Measurements from ENCODE around the gene CCDC74B.
"Not testable (repeated sequence)": the region's sequence is repeated elsewhere in the genome, so short reads cannot be mapped to it uniquely, and the experiment has no call there.

CCDC74B gene

DNA sequence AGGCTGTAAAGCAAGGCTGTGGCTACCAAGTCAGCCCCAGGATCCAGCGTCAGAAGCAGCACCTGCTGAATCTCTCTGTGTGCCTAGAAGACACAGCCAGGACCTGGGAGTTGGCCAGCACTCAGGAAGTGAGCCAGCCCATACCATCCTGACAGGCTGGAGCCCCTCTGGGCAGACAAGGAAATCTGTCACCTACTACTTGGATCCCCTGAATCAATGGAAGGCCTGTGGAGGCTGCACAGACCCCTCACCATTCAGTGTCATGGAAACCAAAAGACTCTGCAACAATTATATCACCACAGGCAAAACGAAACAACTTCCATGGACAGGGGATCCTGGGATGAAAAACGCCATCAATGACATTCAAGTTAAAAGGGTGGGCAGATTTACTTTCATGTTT lies 21.7 kb upstream of the CCDC74B start:
- DNase-seq (ENCODE audit: low read depth, low spot score): not testable (repeated sequence)

- DNase-seq (ENCODE audit: low read depth, low spot score): no peak
Measured at GRCh38 chr2:130165293-130166016, 20.5 kb upstream of the CCDC74B start.

- no peak for DNase-seq (ENCODE audit: low read depth, low spot score)
Measured at GRCh38 chr2:130162968-130163367, 18.1 kb upstream of the CCDC74B start.

- not testable (repeated sequence) for DNase-seq (ENCODE audit: low read depth, low spot score)
Measured at GRCh38 chr2:130162486-130162885, 17.6 kb upstream of the CCDC74B start.

DNA sequence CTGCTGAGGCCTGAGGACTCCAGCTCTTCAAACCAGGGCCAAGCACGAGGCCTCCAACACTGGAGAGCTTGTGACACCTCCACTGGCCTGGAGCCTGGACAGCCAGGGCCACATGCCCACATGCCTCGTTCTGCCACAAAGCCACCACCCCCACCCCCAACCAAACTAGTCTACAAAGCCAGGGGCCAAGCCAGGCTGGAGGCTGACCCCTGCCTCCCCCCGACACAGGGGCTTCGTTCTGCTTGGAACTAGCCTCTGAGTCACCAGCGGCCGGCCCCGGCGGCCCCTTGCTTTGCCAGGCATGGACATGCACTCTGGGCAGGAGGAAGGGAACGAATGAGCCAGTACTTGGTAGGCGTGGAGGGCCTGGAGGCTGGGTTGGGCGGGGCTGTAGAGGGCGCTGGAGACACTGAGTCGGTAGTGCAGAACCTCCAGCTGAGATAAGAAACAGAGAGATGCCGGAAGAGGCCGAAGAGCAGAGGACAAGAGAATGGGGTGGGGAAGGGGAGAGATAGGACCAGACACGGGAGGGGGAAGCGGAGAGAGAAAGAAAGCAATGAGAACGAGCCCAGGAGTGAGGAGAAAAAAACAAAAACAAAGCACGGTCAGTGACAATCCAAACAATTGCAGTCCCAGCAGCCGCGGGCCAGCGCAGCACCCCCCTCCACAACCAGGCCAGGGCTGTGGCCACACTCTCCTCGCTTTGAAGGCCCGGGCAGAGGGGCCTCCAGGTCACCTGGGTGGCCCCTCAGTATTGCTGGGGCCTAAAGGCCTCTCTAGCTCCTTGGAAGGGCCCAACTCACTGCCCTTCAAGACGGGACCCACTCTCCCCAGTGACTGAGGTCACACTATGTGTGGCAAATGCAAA lies 16.2 kb upstream of the CCDC74B start:
- DNase-seq (ENCODE audit: low read depth, low spot score): not testable (repeated sequence)

DNA sequence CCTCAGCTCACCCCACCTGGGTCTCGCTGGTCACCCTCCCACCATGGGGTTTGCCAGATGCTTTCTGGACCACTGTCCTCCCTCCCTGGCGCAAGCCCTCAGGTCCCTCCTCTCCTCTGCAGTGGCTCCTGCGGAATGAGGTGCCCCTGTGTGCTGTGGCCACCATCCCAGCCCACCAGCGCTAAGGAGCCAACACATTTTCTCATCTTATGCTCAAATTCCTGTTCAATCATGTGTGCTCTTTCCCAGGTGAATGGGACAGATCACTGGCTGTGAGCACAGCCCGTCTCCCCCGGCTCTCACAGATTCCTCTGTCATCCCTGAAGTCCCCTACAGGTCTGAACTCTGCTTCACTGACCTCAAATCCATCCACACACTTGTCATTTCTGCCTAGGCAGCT lies 15.2 kb upstream of the CCDC74B start:
- DNase-seq (ENCODE audit: low read depth, low spot score): no peak

DNA sequence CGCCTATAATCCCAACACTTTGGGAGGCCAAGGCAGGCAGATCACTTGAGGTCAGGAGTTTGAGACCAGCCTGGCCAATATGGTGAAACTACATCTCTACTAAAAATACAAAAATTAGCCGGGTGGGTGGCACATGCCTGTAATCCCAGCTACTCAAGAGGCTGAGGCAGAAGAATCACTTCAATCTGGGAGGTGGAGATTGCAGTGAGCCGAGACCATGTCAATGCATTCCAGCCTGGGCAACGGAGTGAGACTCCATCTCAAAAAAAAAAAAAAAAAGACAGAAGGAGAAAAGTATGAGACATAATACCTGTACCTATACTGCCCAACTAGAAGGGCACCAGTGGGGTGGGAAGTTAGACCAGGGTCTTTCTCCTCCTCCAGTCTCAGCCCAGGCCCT lies 14.5 kb upstream of the CCDC74B start:
- not testable (repeated sequence) for DNase-seq (ENCODE audit: low read depth, low spot score)

DNA sequence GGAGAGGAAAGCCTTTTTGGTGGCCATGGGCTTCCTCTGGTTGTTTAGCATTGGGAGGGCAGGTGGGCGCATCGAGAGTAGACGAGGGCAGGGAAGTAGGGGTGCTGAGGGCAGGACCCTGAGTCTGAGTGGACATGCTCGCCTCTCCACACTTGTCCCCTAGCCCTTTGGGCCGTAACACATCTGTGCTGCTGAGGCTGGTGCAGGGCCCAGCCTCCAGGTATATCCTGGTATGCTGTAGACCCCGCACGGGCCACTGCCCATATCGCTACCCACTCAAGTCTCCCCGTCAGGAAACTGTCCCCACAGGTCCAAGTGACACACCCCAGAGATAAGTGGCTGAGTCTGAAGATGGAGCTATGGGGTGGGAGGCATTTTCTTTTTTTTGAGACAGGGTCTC lies 13.7 kb upstream of the CCDC74B start:
- DNase-seq (ENCODE audit: low read depth, low spot score): no peak

DNA sequence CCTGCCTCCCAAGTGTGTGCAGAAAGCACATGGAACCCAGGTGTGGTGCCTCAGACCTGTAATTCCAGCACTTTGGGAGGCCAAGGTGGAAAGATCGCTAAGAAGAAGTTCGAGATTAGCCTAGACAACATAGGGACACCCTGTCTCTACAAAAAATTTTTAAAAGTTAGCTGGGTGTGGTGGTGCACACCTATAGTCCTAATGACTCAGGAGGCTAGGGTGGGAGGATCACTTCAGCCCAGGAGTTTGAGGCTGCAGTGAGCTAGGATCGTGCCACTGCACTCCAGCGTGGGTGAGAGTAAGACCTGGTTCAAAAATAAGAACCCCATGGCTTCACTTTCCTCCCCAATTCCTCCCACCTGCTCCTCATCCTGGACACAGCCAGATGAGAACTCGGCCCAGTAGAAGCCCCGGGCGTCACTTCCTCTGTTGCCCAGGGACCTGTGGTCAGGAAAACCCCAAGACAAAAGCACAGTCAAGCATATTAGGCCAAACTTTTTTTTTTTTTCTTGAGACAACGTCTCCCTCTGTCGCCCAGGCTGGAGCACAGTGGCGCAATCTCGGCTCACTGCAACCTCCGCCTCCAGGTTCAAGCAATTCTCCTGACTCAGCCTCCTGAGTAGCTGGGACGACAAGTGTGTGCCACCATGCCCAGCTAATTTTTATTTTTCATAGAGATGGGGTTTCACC lies 13.1 kb upstream of the CCDC74B start:
- DNase-seq (ENCODE audit: low read depth, low spot score): not testable (repeated sequence)

DNA sequence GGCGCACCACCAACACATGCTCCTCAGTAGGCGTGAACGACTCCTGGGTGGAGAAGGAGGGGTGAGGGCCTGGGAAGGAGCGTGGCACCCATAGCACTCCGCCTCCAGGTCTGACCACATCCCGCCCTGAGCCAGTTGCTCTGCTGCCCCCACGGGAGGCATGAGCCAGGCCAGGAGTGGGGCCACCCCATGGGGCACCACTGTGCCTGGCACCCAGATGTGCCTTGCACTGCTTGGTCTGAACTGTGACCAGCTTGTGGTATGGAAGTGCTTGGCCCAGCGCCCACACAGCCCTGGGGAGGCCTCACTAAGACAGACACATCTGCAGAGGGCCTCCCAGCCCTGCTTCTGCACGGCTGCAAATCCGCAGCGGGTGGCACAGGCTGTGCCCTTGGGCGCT lies 12.4 kb upstream of the CCDC74B start:
- DNase-seq (ENCODE audit: low read depth, low spot score): not testable (repeated sequence)

DNA sequence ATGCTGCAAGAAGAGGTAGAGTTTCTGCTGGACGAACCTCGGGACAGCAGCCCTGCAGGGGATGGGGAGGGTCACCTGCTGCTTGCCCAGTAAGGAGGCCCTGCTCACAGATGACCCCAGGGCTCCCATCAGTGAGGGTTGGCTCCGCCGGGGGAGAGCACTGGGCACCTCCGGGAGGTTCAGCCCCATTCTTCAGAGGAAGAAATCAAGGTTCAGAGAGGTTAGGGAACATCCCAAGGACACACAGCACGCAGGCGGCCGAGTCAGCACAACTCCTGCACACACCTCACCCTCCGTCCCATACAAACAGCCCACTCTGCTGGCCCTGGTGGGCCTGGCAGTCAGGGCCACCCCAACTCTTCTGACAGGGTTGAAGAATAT lies 11.7 kb upstream of the CCDC74B start:
- no peak for DNase-seq (ENCODE audit: low read depth, low spot score)

- peak; percentile 85 for DNase-seq (ENCODE audit: low read depth, low spot score)
Measured at GRCh38 chr2:130155956-130156623, 11.2 kb upstream of the CCDC74B start.

DNA sequence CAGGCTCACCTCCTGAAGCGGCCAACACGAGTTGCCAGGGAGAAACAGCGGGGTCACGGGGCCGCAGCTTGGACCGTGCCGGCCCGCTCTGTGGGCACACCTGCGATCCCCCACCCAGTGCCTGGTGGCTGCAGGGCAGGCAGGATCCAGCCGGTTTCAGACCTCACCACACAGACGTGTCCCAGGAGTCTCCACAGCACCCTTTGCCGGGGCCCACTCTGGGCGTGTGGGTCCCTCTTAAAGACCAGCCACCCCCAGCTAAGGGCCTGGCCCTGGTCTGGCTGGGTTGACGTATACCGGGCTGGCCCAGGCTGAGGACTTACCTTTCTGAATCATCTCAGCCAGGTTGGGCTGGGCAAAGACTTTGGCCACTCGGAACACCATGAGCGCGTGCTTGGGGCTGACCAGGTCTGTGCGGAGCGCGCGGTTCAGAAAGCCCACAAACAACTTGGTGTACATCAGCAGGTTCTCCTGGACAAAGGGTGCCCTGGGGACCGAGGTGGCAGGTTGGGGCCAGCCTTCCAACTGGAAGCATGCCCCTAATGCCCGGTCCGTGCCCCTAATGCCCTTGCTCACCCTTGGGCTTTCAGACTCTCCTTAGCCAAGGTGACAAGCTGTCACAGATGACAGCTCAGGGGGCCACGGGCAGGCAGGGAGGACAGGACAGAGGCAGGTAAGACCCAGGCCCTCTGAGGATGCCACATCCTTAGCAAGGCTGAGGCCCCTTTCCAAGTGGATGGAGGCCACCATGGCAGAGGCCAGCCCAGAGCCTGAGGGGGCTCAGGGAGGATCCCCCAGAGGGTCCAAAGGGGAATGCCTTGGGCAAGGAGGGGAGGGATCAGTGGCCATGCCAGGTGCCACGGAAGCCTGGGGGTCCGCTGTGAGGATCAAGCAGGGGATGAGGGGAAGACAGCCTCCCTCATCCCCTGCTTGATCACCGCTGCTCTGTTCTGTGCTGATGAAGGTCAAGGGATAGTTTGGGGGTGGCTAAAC lies 10.2 kb upstream of the CCDC74B start:
- DNase-seq (ENCODE audit: low read depth, low spot score): no peak

DNA sequence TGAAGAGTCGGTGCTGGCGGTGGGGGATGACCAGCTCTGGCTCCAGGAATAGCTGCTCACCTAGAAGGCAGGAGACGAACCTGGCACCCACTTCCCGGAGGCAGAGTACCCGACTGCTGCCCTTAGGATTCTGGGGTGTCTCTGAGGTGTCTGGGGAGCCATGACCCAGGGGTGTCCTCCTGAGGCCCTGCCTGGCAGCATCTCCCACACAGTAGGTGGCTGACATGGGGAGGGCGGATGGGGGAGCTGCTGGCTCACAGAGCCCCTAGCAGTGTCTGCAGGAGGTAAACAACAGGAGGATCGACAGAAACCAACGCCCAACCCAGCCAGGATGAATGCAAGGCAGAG lies 9.5 kb upstream of the CCDC74B start:
- DNase-seq (ENCODE audit: low read depth, low spot score): not testable (repeated sequence)

GRCh38 chr2:130153721-130154422 lies 9.0 kb upstream of the CCDC74B start:
- not testable (repeated sequence) for DNase-seq (ENCODE audit: low read depth, low spot score)

DNA sequence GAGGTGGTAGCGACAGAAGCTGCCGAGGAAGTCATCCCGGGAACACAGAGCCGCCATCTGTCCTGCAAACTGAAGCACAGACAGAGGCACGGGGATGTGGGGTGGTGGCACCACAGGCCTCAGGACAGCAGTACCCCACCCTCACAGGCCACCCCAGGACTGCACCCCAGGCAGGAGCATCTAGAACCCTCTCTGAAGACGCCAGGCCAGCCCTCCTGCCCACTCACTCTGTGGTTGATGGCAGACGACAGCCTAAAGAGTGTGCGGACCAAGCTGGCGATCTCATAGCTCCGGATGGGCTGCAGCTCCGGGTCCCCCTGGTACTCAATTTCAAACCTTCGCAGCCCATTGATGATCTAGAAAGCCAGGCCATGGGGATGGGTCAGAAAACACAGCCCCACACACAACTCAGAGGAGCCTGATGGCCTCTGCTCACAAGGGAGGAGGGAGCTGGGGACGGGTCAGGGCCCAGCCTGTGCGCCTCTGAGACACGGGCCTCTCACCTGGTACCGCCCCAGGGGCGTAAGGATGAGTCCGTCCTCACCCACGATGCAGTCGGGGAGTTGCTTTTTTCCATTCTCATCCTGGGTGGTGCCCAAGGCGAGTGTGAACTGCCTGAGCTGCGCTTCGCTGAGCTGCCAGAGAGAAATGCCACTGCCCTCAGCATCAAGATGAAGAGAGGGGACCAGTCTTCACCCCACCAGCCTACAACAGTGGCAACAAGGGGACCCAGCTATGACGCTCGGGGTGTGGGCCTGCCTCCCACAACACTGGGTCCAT lies 8.1 kb upstream of the CCDC74B start:
- DNase-seq (ENCODE audit: low read depth, low spot score): no peak

GRCh38 chr2:130152136-130152815 lies 7.4 kb upstream of the CCDC74B start:
- not testable (repeated sequence) for DNase-seq (ENCODE audit: low read depth, low spot score)

DNA sequence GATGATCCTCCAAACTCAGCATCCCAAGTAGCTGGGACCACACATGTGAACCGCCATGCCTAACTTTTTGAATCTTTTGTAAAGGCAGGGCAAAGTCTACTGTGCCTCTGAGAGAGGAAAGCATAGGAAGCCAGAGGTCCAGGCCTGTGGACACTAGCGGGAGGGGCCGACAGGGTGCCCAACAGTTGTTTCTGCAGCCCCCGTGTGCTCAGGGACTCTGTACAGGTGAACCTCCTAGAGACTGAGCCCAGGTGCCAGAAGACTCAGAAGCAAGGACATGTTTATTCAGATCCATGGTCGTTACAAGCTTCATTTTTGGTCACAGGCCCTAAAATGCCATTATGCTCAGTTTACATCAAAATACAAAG lies 6.2 kb upstream of the CCDC74B start:
- not testable (repeated sequence) for DNase-seq (ENCODE audit: low read depth, low spot score)

All from astrocyte of the hippocampus (primary cell).